22Rv1 (cell line): ENCODE results near the gene ITGB4.

Source experiments
- H3K27ac ChIP-seq: fragments of 450-650 bp; 2 replicates; pipeline ENCODE4 v1.5.1; 2017
- ZFX ChIP-seq: fragments of 450-650 bp; IDR thresholded peaks from 2 replicates; pipeline ENCODE4 v1.6.1; 2017; ENCODE audit warnings: antibody characterized with exemption, borderline replicate concordance
- TF ChIP-seq, protein P1 (sequence below): fragments of 450-650 bp; IDR thresholded peaks from 2 replicates; pipeline ENCODE4 v1.5.1; 2017; ENCODE audit warnings: mild to moderate bottlenecking

ITGB4 gene

GRCh38 chr17:75697651-75698291 is 23.5 kb upstream of the ITGB4 start:
- H3K27ac ChIP-seq: no peak overlapping the region
- no peak for TF ChIP-seq ZFX
- TF ChIP-seq, protein P1, sequence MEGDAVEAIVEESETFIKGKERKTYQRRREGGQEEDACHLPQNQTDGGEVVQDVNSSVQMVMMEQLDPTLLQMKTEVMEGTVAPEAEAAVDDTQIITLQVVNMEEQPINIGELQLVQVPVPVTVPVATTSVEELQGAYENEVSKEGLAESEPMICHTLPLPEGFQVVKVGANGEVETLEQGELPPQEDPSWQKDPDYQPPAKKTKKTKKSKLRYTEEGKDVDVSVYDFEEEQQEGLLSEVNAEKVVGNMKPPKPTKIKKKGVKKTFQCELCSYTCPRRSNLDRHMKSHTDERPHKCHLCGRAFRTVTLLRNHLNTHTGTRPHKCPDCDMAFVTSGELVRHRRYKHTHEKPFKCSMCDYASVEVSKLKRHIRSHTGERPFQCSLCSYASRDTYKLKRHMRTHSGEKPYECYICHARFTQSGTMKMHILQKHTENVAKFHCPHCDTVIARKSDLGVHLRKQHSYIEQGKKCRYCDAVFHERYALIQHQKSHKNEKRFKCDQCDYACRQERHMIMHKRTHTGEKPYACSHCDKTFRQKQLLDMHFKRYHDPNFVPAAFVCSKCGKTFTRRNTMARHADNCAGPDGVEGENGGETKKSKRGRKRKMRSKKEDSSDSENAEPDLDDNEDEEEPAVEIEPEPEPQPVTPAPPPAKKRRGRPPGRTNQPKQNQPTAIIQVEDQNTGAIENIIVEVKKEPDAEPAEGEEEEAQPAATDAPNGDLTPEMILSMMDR: no peak

GRCh38 chr17:75698659-75699058 is 22.6 kb upstream of the ITGB4 start:
- no peak for TF ChIP-seq ZFX
- TF ChIP-seq, protein P1: no peak
- no peak overlapping the region for H3K27ac ChIP-seq

GRCh38 chr17:75701288-75701687 is 20.0 kb upstream of the ITGB4 start:
- no peak overlapping the region for H3K27ac ChIP-seq

GRCh38 chr17:75703191-75703590 is 18.1 kb upstream of the ITGB4 start:
- TF ChIP-seq, protein P1: no peak
- no peak for TF ChIP-seq ZFX
- no peak overlapping the region for H3K27ac ChIP-seq

More at GRCh38 chr17:75701288-75701687, 20.0 kb upstream of the ITGB4 start:
- TF ChIP-seq, protein P1: no peak

DNA sequence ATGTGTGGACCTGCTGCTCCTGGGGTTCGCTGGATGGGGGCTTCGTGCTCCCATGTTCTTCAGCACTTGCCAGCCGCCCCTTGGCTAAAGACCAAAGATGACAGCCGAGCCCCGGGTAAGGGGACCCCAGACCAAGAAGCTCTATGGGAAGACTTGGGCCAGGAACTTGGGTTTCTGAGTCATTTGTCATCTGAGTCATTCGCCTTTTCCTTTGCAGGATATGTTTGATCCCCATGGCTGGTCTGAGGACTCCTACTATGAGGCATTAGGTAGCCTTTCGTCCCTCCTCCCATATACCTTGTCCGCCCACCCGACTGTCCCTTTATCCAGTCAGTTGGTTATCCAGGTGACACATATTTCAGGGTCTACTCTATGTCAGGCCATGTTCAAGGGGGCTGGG is 17.7 kb upstream of the ITGB4 start:
- H3K27ac ChIP-seq: no peak overlapping the region
- no peak for TF ChIP-seq ZFX
- TF ChIP-seq, protein P1: no peak

DNA sequence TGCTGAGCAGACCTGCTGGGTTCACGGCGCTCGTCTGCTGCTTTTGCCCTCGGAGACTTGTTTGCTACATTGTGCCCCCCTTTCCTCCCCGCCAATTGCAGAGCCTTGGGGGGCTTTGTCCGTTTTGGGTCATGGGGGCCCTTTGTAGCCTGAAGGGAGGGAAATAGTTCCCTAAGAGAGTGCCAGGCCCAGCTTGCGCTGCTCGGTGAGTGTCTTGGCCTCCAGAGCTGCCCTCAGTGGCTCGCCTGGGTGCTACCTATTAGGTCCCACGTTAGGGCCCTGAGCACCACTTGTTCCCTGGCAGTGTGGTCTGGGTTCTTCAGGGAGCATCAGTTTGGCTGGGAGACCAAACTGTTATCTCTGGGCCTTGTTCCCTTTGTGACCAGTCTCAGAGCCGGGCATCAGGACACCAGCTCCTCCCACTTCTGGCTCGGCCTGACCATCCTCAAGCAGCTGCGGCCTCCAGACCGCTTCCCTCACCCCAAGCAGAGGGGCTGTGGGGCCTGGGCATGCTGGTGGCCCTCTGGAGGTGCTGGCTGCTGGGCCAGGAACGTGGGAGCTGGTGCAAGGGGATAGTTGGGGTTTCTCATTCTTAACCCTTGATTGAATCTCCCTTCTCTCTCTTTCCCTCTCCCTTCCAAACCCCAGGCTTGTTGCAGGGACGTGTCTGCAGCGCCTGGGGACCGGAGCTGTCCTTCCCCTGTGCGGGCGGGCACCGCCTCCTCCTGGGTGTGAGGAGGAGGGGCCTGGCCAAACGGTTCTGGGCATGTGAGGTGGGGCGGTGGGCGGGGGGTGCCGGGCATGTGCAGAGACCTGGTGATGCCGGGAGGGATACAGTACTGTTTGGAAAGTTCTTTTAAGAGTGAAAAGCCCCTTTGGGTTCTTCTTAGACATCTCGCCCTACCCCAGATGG is 16.0 kb upstream of the ITGB4 start:
- H3K27ac ChIP-seq: no peak overlapping the region

More for the DNA sequence above, 16.0 kb upstream of the ITGB4 start:
- TF ChIP-seq, protein P1: no peak
- no peak for TF ChIP-seq ZFX
